ENCODE results near the gene SYT12. TPM values are rescaled to one million over a fixed set of nuclear protein-coding genes. Genes with fewer than 3 reads are reported as not detected.

Gene SYT12
- total RNA-seq, result 0.33 TPM in 1 of 2 replicates, not detected in the other

GRCh38 chr11:67022961-67023956, at the start of gene SYT12:
SYT12 (plus strand) TSS chr11:67023134; CDS start chr11:67030145, 7,011 bp downstream.

DNA sequence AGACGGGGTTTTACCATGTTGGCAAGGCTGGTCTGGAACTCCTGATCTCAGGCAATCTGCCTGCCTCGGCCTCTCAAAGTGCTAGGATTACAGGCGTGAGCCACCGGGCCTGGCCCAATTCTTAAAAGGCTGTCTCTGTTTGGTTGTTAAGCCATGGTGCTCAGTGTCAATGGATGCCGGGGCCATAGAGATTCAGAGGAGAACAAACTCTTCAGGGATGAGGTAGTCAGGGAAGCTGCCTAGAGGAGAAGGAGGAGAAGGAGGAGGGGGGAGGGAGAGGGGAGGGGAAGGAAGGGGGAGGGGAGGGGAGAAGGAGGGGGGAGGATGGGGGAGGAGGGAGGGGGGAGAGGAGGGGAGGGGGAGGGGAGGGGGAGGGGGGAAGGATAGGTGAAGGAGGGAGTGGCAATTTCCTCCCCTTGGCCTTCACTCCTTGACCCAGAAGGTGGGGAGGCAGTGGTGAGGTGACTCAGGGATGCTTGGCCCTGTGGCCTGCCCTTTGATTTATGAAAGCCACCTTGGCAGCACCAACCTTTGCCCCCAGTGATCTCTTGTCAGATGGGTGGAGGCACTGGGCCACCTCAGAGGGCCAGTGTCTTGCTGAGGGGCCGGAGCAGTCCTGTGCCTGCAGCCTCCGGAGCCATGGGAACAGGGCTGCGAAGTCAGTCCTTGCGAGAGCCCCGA, 48.1 kb upstream of the SYT12 start, which contains the start of gene C11orf86:
TSS of gene C11orf86 (plus strand) at position 581 of the 681 bp plus-strand sequence. CDS start at position 640, 59 bp downstream.

GRCh38 chr11:67056267-67057204, 33.6 kb downstream of the SYT12 start, which contains the start of gene RHOD:
RHOD (plus strand) TSS chr11:67056847; CDS start chr11:67056903, 56 bp downstream.

Other genes with a start within 250 kb of the SYT12 start
- 16.7 and 22.2 TPM in 2 replicates for gene RCE1, start 179.7 kb upstream of the SYT12 start, total RNA-seq
- gene LRFN4, start 166.1 kb upstream of the SYT12 start, total RNA-seq, result 16.7 and 36.9 TPM in 2 replicates
- 39.1 and 60.2 TPM in 2 replicates for gene PC, start 64.8 kb upstream of the SYT12 start, total RNA-seq
- gene C11orf86, start 47.8 kb upstream of the SYT12 start, total RNA-seq, result not detected in 2 replicates
- 9.7 and 20.2 TPM in 2 replicates for gene RHOD, start 33.7 kb downstream of the SYT12 start, total RNA-seq
- 52.6 and 52.8 TPM in 2 replicates for gene KDM2A, start 96.1 kb downstream of the SYT12 start, total RNA-seq
- 30.8 and 33.2 TPM in 2 replicates for gene GRK2, start 243.3 kb downstream of the SYT12 start, total RNA-seq

Data from smooth muscle cell of trachea (primary cell).